GM12874 (cell line): ENCODE measurements around the gene MALRD1.

ENCODE experiments used
- CTCF ChIP-seq: IDR thresholded peaks from 2 replicates; pipeline ENCODE4 v1.5.1; 2011; ENCODE audit warnings: low read depth, mild to moderate bottlenecking, control low read depth, low read length, moderate library complexity; ENCODE audit not compliant: insufficient read depth

The MALRD1 gene

GRCh38 chr10:19570120-19570519 is 521.5 kb downstream of the MALRD1 start:
- no peak for TF ChIP-seq CTCF

GRCh38 chr10:19570991-19571390 is 522.4 kb downstream of the MALRD1 start:
- no peak for TF ChIP-seq CTCF

DNA sequence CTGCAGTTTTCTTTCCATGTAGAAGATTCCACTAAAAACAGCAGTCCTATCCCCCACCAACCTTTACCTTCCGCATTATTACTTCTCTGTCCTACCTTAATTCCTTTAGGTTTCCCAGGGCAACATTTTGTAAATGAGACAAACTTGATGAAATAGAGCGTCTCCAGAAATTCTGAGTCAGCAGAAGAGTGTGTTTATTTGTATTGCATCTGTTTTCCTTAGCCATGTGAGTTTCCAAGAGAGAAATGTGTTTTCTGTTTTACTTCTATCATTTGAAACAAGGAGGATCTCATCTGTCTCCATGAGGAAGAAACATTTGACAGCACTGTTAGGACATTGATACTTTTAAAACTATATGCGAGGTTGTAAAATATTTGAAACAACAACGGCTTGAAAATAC is 523.5 kb downstream of the MALRD1 start:
- TF ChIP-seq CTCF, result no peak

DNA sequence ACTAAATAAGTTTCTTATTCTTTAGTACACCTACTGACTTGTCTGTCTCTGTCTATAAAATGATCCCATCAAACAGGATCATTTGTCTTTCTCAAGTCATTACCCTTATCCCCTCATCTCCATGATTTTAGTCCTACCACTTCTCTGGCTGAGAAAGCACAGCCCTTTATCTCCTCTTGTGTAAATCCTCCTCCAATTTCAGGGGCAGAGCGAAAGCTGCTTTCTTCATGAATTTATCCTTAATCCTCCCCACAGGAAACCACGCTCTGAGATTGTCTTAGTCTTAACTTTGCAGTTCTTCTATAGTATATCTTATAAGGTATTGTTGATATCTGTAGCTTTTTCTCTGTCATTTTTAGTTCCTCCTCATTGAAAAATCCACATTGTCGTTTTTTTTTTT is 528.0 kb downstream of the MALRD1 start:
- no peak for TF ChIP-seq CTCF

GRCh38 chr10:19577381-19577780 is 528.8 kb downstream of the MALRD1 start:
- TF ChIP-seq CTCF, result no peak

DNA sequence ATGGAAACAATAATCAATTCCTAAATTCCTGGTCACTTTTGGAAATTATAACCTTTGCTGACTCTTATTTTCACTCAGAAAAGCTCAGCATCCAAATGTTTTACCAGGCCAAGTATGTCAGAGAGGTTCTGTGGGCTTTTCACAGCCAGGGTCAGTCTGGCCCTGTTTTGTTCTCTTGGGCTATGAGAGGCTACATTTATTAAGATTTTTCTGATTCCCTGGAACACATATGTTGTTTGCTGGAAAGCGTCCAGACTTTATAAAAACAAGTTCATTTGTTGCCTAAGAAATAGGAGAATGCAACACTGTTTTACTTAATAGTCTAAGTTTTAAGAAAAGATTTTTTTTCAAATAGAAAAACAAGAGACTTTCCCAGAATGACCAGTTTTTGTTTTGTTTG is 529.2 kb downstream of the MALRD1 start:
- no peak for TF ChIP-seq CTCF

DNA sequence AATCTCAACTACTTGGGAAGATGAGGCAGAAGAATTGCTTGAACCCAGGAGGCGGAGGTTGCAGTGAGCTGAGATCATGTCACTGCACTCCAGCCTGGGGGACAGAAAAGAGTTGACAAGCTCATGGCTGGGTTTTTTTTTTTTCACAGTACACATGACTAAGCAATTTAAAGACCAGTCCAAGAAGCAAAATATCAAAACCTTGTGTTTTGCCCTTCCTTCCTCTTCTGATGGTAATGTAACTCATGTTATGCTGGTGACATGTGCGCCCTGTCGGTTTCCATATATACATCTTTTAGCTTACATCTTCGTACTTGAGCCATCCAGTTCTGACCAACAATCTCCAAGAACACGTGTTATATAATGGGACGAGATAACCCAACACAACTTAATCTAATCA is 530.0 kb downstream of the MALRD1 start:
- TF ChIP-seq CTCF, result no peak
